Jurkat, Clone E6-1 (cell line): Measurements from ENCODE around the gene PRKCZ.
"Not testable (repeated sequence)": the region's sequence is repeated elsewhere in the genome, so short reads cannot be mapped to it uniquely, and the experiment has no call there.

ENCODE experiments used
- DNase-seq: peaks from one replicate; pipeline ENCODE4 v3.0.0-alpha.2; 2011; ENCODE audit warnings: low read depth, low spot score
- H3K4me3 ChIP-seq: 2 replicates; pipeline ENCODE4 v1.5.1; 2011; ENCODE audit warnings: mild to moderate bottlenecking, low read length, control low read depth, moderate library complexity

Gene PRKCZ

GRCh38 chr1:2136386-2137235 lies 86.4 kb downstream of the PRKCZ start:
- no peak overlapping the region for H3K4me3 ChIP-seq
- DNase-seq, result no peak

- no peak overlapping the region for H3K4me3 ChIP-seq
- no peak for DNase-seq
Observed at GRCh38 chr1:2137257-2138121, 87.3 kb downstream of the PRKCZ start.

GRCh38 chr1:2139156-2139555 lies 88.9 kb downstream of the PRKCZ start:
- not testable (repeated sequence) for DNase-seq, H3K4me3 ChIP-seq

- DNase-seq, result no peak
- H3K4me3 ChIP-seq, result no peak overlapping the region
Observed at GRCh38 chr1:2141025-2141424, 90.8 kb downstream of the PRKCZ start.

- H3K4me3 ChIP-seq, result no peak overlapping the region
- no peak for DNase-seq
Observed at GRCh38 chr1:2143814-2144500, 93.7 kb downstream of the PRKCZ start.

- DNase-seq, result no peak
- no peak overlapping the region for H3K4me3 ChIP-seq
Observed at GRCh38 chr1:2144501-2145090, 94.4 kb downstream of the PRKCZ start.

GRCh38 chr1:2145946-2146835 lies 96.0 kb downstream of the PRKCZ start:
- peak; percentile 78 for DNase-seq
- H3K4me3 ChIP-seq, result no peak overlapping the region

GRCh38 chr1:2146836-2147517 lies 96.8 kb downstream of the PRKCZ start:
- H3K4me3 ChIP-seq, result no peak overlapping the region
- DNase-seq, result no peak

- H3K4me3 ChIP-seq, DNase-seq: not testable (repeated sequence)
Observed at GRCh38 chr1:2147869-2148268, 97.7 kb downstream of the PRKCZ start.

- peak; percentile 76 for DNase-seq
Observed at GRCh38 chr1:2148691-2149090, 98.5 kb downstream of the PRKCZ start.

GRCh38 chr1:2150801-2151200 lies 100.6 kb downstream of the PRKCZ start:
- no peak for DNase-seq
- H3K4me3 ChIP-seq, result no peak overlapping the region

More at GRCh38 chr1:2148691-2149090, 98.5 kb downstream of the PRKCZ start:
- H3K4me3 ChIP-seq, result peak overlapping the region; percentile 46

GRCh38 chr1:2151252-2151651 lies 101.0 kb downstream of the PRKCZ start:
- DNase-seq, result no peak
- H3K4me3 ChIP-seq, result no peak overlapping the region

GRCh38 chr1:2151911-2152310 lies 101.7 kb downstream of the PRKCZ start:
- no peak overlapping the region for H3K4me3 ChIP-seq
- DNase-seq, result no peak

GRCh38 chr1:2152954-2153353 lies 102.7 kb downstream of the PRKCZ start:
- no peak for DNase-seq
- no peak overlapping the region for H3K4me3 ChIP-seq

GRCh38 chr1:2154022-2154421 lies 103.8 kb downstream of the PRKCZ start:
- no peak for DNase-seq
- H3K4me3 ChIP-seq, result no peak overlapping the region

- no peak for DNase-seq
- no peak overlapping the region for H3K4me3 ChIP-seq
Observed at GRCh38 chr1:2155147-2155598, 105.0 kb downstream of the PRKCZ start.

- H3K4me3 ChIP-seq, result no peak overlapping the region
- DNase-seq, result no peak
Observed at GRCh38 chr1:2155788-2156187, 105.6 kb downstream of the PRKCZ start.

GRCh38 chr1:2156866-2157265 lies 106.7 kb downstream of the PRKCZ start:
- no peak overlapping the region for H3K4me3 ChIP-seq
- no peak for DNase-seq
